ENCODE data around the gene FAM47B. TPM values are rescaled to one million over a fixed set of nuclear protein-coding genes. Genes with fewer than 3 reads are reported as not detected.

FAM47B gene
- total RNA-seq, 2 experiments from 2014 or later = not detected

DNA sequence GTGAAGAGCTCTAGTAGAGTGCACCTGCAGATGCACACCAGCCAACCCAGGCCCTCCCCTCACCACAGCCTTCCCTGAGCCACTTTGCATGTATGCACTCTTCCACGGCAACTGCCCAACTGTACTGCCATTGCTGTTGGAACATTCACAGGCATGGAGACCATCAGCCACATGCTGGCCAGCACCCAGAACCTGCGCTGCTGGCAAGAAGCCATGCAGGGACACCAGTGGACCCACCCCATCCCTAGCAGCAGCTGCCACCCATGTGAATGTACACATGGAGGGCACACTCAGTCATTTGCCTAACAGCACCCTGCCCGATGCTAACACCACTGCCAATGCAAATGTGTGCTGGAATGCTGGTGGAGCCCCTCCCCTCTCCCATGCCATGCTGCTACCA lies 35.6 kb downstream of the FAM47B start:
- Histone ChIP-seq H3K36me3 (ENCODE audit: insufficient read depth, low read length) (no peaks in the 10 kb centered on the region), H3K27ac (ENCODE audit: low read depth, low read length, poor library complexity, severe bottlenecking) (no peak overlapping the region), H3K9me3 (ENCODE audit: low read length) (no peaks in the 10 kb centered on the region), H3K4me1 (ENCODE audit: insufficient read depth, low read length, poor library complexity, severe bottlenecking) (no peaks in the 10 kb centered on the region), H3K4me2 (ENCODE audit: low read length) (no peak overlapping the region), H3K9me2 (ENCODE audit: insufficient read depth, low read length) (no peaks in the 10 kb centered on the region), H4K20me1 (ENCODE audit: insufficient read depth, low read length) (no peaks in the 10 kb centered on the region), H3K4me3 (ENCODE audit: low read depth, low read length, poor library complexity, severe bottlenecking) (no peak overlapping the region), H2AFZ (ENCODE audit: low read length) (no peak overlapping the region), H3K79me2 (ENCODE audit: insufficient read depth, low read depth, low read length) (no peaks in the 10 kb centered on the region)
- TF ChIP-seq EZH2phosphoT487 (IDR thresholded peaks at IDR 0.05; ENCODE audit: borderline replicate concordance, low read depth, low read length) = no peak
- TF ChIP-seq, protein P1, sequence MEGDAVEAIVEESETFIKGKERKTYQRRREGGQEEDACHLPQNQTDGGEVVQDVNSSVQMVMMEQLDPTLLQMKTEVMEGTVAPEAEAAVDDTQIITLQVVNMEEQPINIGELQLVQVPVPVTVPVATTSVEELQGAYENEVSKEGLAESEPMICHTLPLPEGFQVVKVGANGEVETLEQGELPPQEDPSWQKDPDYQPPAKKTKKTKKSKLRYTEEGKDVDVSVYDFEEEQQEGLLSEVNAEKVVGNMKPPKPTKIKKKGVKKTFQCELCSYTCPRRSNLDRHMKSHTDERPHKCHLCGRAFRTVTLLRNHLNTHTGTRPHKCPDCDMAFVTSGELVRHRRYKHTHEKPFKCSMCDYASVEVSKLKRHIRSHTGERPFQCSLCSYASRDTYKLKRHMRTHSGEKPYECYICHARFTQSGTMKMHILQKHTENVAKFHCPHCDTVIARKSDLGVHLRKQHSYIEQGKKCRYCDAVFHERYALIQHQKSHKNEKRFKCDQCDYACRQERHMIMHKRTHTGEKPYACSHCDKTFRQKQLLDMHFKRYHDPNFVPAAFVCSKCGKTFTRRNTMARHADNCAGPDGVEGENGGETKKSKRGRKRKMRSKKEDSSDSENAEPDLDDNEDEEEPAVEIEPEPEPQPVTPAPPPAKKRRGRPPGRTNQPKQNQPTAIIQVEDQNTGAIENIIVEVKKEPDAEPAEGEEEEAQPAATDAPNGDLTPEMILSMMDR (conservative IDR thresholded peaks at IDR 0.05; ENCODE audit: low read length) = no peak
- DNase-seq (ENCODE audit: low spot score) = no peak
- intact Hi-C loops (cut with micrococcal nuclease; ENCODE audit: unreplicated experiment) = no loop called here
- CTCF ChIA-PET (ENCODE audit: unreplicated experiment) = no interaction called here
- POLR2A ChIA-PET = no interaction called here
- BruUV-seq (replicated peaks) = no TSS peak

DNA sequence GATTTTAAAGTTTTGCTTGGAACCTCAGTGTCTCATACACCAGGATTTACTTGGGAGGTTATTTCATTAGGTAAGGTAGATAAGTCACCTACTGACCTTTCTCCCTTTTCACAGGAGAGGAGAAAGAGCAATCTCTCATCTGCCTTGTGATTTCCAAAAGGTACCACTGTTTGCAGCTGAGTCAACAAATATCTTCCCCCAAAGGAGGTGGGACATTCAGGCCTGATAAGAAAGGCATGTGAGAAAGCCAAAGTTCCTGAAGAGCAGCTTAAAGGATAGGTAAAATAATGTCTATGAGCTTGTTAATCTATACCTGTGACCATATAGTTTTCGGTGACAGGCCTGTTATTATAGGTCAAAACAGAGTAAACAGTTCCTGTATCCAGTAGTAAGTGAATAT lies 45.0 kb downstream of the FAM47B start:
- Histone ChIP-seq H2AFZ (ENCODE audit: low read length) (no peak overlapping the region), H3K9me3 (ENCODE audit: low read length) (no peaks in the 10 kb centered on the region), H3K79me2 (ENCODE audit: insufficient read depth, low read depth, low read length) (no peaks in the 10 kb centered on the region), H3K36me3 (ENCODE audit: insufficient read depth, low read length) (no peaks in the 10 kb centered on the region), H3K4me2 (ENCODE audit: low read length) (no peak overlapping the region), H3K9me2 (ENCODE audit: insufficient read depth, low read length) (no peaks in the 10 kb centered on the region), H4K20me1 (ENCODE audit: insufficient read depth, low read length) (no peaks in the 10 kb centered on the region), H3K4me3 (ENCODE audit: low read depth, low read length, poor library complexity, severe bottlenecking) (no peak overlapping the region), H3K4me1 (ENCODE audit: insufficient read depth, low read length, poor library complexity, severe bottlenecking) (no peaks in the 10 kb centered on the region), H3K27ac (ENCODE audit: low read depth, low read length, poor library complexity, severe bottlenecking) (no peak overlapping the region)
- intact Hi-C loops (cut with micrococcal nuclease; ENCODE audit: unreplicated experiment) = no loop called here
- POLR2A ChIA-PET = interaction anchor here (0.7 kb wide), 1 partner anchor 15 kb away, joined by 3 read pairs; no protein-coding TSS in a partner anchor
- CTCF ChIA-PET (ENCODE audit: unreplicated experiment) = no interaction called here
- no TSS peak for BruUV-seq (replicated peaks)
- no peak for TF ChIP-seq EZH2phosphoT487 (IDR thresholded peaks at IDR 0.05; ENCODE audit: borderline replicate concordance, low read depth, low read length)
- TF ChIP-seq, protein P1 (conservative IDR thresholded peaks at IDR 0.05; ENCODE audit: low read length) = no peak
- no peak for DNase-seq (ENCODE audit: low spot score)
